H1 (cell line): Measurements from ENCODE around the gene EWSR1. TPM values are rescaled to one million over a fixed set of nuclear protein-coding genes. Genes with fewer than 3 reads are reported as not detected.
A peak's percentile ranks its signal among the peaks of the same experiment; 100 is the strongest.

ENCODE experiments used
- CTCF ChIP-seq, 3 experiments: IDR thresholded peaks; 1 replicate in 2 of 3; 2 replicates in 1 of 3; pipeline versions ENCODE4 v1.5.1 to v1.6.1; 2011; ENCODE audit warnings: low read length in 3 of 3, mild to moderate bottlenecking in 3 of 3, inconsistent platforms in 2 of 3, low read depth in 1 of 3, moderate library complexity in 1 of 3; ENCODE audit not compliant: insufficient read depth in 1 of 3; ENCODE audit errors: control extremely low read depth in 1 of 3
- GTF2F1 ChIP-seq: IDR thresholded peaks from 2 replicates; pipeline ENCODE4 v1.6.1; 2012; ENCODE audit warnings: low read depth, low read length, improper control_type of control experiment, borderline replicate concordance
- JUN ChIP-seq: IDR thresholded peaks from 2 replicates; pipeline ENCODE4 v1.6.1; 2011; ENCODE audit warnings: low read depth, mild to moderate bottlenecking, improper control_type of control experiment, low read length
- PHF8 ChIP-seq: fragments of 200-600 bp; sonication (generic); conservative IDR thresholded peaks from 2 replicates; pipeline ENCODE4 v1.7.1; 2012; ENCODE audit warnings: low read depth, mild to moderate bottlenecking, inconsistent platforms, low read length, moderate library complexity
- RXRA ChIP-seq: IDR thresholded peaks from 2 replicates; pipeline ENCODE4 v1.6.1; 2011; ENCODE audit warnings: low read depth, mild to moderate bottlenecking, low read length, moderate library complexity; ENCODE audit not compliant: insufficient read depth
- polyA plus RNA-seq, 7 experiments: library from polyadenylated mRNA; depleted of rRNA in 3 of 7; stranded (reverse) in 5 of 7; unstranded in 2 of 7; fragments of >200 nt in 5 of 7; fragments of 200-250 nt in 2 of 7; gene quantifications; 1 replicate in 5 of 7; 2 replicates in 1 of 7; 4 replicates in 1 of 7; pipeline versions ENCODE4 v1.2.1 to v1.2.3, GENCODE V29; 2011 to 2013; ENCODE audit warnings: missing spikeins in 2 of 7, mixed read lengths in 2 of 7
- total RNA-seq: library from RNA; stranded (reverse); fragmentation: NEBNext Ultra II Directional; extraction: Animal tissue kit (Norgen Biotek cat#: 25700); gene quantifications from 2 replicates; pipeline ENCODE4 v1.2.1, GENCODE V29; 2021

Gene EWSR1
- total and polyA plus RNA-seq, 2 of the 8 experiments (the other 6 are each of a cell fraction or from before 2014, with no cell fraction given): 387 to 930 TPM

GRCh38 chr22:29268511-29269229 is 602 bp downstream of the EWSR1 start (continued):
- TF ChIP-seq GTF2F1 (no peak), RXRA (no peak), JUN (no peak), CTCF (IDR thresholded peaks at IDR 0.05; ENCODE audit: control extremely low read depth in 1 of 3, insufficient read depth in 1 of 3, low read depth in 1 of 3, low read length in 3 of 3) (no peak), PHF8 (peak; percentile 38)
